NCI-H226 (cell line): ENCODE measurements around the gene FAM78A.
"Not testable (repeated sequence)": the region's sequence is repeated elsewhere in the genome, so short reads cannot be mapped to it uniquely, and the experiment has no call there.

ENCODE experiments used
- DNase-seq: peaks from one replicate; pipeline ENCODE4 v3.0.0-alpha.2; 2015

The FAM78A gene

GRCh38 chr9:131280660-131281059 is 4.3 kb upstream of the FAM78A start:
- no peak for DNase-seq

GRCh38 chr9:131279863-131280570 is 3.7 kb upstream of the FAM78A start:
- DNase-seq: no peak

GRCh38 chr9:131279196-131279862 is 3.0 kb upstream of the FAM78A start:
- no peak for DNase-seq

GRCh38 chr9:131278702-131279111 is 2.4 kb upstream of the FAM78A start:
- no peak for DNase-seq

GRCh38 chr9:131277910-131278701 is 1.8 kb upstream of the FAM78A start:
- peak; percentile 74 for DNase-seq

- no peak for DNase-seq
These were observed 1.1 kb upstream of the FAM78A start for GRCh38 chr9:131277287-131277909.

GRCh38 chr9:131276891-131277286 is 579 bp upstream of the FAM78A start:
- DNase-seq: no peak

- DNase-seq: no peak
These were observed 797 bp downstream of the FAM78A start for GRCh38 chr9:131275332-131276093.

- no peak for DNase-seq
These were observed 1.5 kb downstream of the FAM78A start for GRCh38 chr9:131274674-131275331.

GRCh38 chr9:131273856-131274673 is 2.2 kb downstream of the FAM78A start:
- DNase-seq: no peak

- DNase-seq: no peak
These were observed 3.0 kb downstream of the FAM78A start for GRCh38 chr9:131273146-131273855.

GRCh38 chr9:131272212-131272611 is 4.1 kb downstream of the FAM78A start:
- no peak for DNase-seq

- no peak for DNase-seq
These were observed 4.8 kb downstream of the FAM78A start for GRCh38 chr9:131271506-131271931.

GRCh38 chr9:131271016-131271273 is 5.4 kb downstream of the FAM78A start:
- not testable (repeated sequence) for DNase-seq

- DNase-seq: no peak
These were observed 5.9 kb downstream of the FAM78A start for GRCh38 chr9:131270171-131271015.

GRCh38 chr9:131266266-131267229 is 9.8 kb downstream of the FAM78A start:
- no peak for DNase-seq

GRCh38 chr9:131264231-131264630 is 12.1 kb downstream of the FAM78A start:
- no peak for DNase-seq

GRCh38 chr9:131263701-131264100 is 12.6 kb downstream of the FAM78A start:
- DNase-seq: no peak

- DNase-seq: not testable (repeated sequence)
These were observed 13.3 kb downstream of the FAM78A start for GRCh38 chr9:131263033-131263343.
